SU-DHL-6 (cell line): ENCODE data around the gene SPOCK1.

Experiments
- CTCF ChIP-seq: fragments of 200-600 bp; sonication (generic); IDR thresholded peaks from one replicate; pipeline ENCODE4 v1.5.1; 2017; ENCODE audit warnings: antibody characterized with exemption, mild to moderate bottlenecking, low read length, moderate library complexity; ENCODE audit not compliant: insufficient read depth, poor library complexity, severe bottlenecking
- EZH2phosphoT487 ChIP-seq: fragments of 200-600 bp; sonication (generic), shearing (Covaris generic); conservative IDR thresholded peaks from 2 replicates; pipeline ENCODE4 v1.6.1; 2018; ENCODE audit warnings: mild to moderate bottlenecking, antibody characterized with exemption, low read length, moderate library complexity, mixed read lengths

- no peak for TF ChIP-seq CTCF
- no peak for TF ChIP-seq EZH2phosphoT487
Measured at GRCh38 chr5:137350791-137351190, 148.3 kb downstream of the SPOCK1 start.
